ENCODE data around the gene HOXC12.

HOXC12 gene

GRCh38 chr12:53984901-53985691 is 30.4 kb downstream of the HOXC12 start, which contains the start of gene HOXC10:
Gene HOXC10, plus strand, starts transcription at chr12:53985146. Its CDS starts 114 bp downstream, at chr12:53985260.
- peak; percentile 56 for DNase-seq (ENCODE audit: low read depth)

- DNase-seq (ENCODE audit: low read depth): no peak
Measured at GRCh38 chr12:53985692-53985993, 30.9 kb downstream of the HOXC12 start.

GRCh38 chr12:53985994-53986685 is 31.4 kb downstream of the HOXC12 start:
- no peak for DNase-seq (ENCODE audit: low read depth)

DNA sequence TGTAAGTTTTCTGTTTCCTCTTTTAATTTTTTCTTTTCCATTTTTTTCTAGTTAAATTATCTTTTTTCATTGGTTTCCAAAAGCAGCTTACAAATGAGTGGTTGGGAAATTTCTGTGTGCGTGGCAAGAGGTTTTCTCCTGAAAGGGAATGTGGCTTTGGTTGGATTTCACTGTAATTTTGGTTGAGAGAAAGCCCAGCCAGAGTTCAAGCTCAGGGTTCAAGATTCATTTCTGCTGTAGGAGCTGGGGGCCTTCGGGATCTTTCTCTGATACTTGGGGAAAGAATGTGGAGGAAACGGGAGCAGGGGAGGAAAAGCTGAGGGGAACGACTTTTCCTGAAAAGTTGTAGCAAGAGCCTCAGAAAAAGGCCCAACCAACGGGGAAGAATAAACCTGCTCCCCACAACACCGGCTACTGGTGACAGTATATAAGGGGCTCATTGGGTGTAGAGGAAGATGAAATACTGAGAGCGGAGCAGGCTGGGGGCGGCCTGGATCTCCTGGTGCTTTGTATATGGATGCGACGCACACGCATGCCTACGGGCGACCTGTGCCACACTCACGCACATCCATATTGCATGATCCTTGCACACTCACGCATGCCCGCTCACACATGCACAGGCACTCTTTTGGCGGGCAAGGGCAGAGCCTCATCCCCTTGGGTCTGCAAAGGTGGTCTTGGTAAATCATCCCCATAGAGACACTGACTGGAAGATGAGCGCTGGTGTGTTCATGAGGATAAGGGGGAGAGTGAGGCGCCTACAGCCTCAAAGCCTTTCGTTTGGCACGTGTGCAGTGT is 32.2 kb downstream of the HOXC12 start:
- no peak for DNase-seq (ENCODE audit: low read depth)

DNA sequence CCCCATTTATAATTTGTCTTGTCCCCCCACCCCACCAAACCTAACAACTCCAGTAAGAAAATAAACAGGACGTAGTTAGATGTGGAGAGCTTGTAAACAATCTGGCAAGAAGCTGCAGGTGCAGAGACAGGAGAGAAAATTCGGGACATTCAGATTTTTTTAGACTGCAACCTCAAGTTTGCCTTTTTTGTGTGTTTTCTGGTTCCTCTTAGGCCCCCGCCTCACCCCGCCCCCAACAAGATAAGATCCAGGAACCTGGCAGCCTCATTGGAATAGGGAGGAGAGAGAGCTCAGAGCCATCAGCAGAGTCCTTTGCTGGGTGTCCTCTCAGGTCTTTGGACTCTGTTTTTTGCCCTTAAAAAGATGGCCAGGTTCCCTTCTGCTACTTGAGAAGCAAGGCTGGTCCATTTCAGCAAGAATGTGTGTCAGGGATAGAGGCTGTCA is 33.1 kb downstream of the HOXC12 start:
- no peak for DNase-seq (ENCODE audit: low read depth)

- DNase-seq (ENCODE audit: low read depth): no peak
Measured at GRCh38 chr12:53988541-53989226, 34.0 kb downstream of the HOXC12 start.

DNA sequence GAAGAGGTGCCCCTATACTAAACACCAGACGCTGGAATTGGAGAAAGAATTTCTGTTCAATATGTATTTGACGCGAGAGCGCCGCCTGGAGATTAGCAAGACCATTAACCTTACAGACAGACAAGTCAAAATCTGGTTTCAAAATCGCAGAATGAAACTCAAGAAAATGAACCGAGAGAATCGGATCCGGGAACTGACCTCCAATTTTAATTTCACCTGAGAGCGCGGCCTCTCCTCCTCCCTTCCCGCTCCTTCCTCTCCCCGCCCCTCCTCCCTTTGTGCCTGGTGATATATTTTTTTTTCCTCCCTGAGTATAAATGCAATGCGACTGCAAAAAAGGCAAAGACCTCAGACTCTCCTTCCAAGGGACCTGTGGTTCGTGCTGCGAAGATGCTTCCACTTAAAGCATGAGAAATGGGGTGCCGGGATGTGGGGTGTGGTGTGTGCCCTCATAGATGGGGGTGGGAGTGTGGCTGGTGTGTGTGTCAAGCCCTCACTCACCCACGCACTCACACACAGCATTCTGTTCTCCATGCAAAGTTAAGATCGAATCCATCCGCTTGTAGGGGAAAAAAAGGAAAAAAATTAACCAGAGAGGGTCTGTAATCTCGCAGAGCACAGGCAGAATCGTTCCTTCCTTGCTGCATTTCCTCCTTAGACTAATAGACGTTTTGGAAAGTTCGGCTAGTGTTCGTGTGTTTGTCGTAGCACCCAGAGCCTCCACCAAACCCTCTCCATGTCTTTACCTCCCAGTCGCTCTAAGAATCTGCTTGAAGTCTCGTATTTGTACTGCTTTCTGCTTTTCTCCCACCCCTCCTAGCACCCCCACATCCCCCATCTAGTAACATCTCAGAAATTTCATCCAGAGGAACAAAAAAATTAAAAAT is 34.8 kb downstream of the HOXC12 start:
- DNase-seq (ENCODE audit: low read depth): peak; percentile 61

GRCh38 chr12:53990311-53991076 is 35.8 kb downstream of the HOXC12 start:
- no peak for DNase-seq (ENCODE audit: low read depth)

DNA sequence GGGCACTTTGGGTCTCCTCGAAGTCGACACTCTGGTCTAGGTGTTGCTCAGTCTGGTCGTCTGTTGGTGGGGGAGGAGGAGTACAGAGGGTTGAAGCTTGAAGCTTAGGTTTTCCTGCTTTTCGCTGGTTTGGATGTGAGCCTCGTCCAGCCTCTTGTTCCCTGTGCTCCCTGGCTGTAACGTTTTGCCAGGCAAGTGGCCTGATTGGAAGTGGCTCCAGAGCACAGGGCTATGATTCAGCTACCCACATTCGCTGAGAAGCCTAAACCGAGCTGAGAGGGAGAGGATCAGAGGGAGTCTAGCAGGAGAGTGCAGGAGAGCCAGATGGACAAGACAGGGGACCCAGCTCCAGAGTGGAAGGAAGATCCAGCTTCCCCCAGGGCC is 36.4 kb downstream of the HOXC12 start:
- DNase-seq (ENCODE audit: low read depth): no peak

- DNase-seq (ENCODE audit: low read depth): no peak
Measured at GRCh38 chr12:53992377-53992889, 37.7 kb downstream of the HOXC12 start.

GRCh38 chr12:53993162-53994008 is 38.7 kb downstream of the HOXC12 start:
- no peak for DNase-seq (ENCODE audit: low read depth)

- DNase-seq (ENCODE audit: low read depth): no peak
Measured at GRCh38 chr12:53994009-53994263, 39.2 kb downstream of the HOXC12 start.

DNA sequence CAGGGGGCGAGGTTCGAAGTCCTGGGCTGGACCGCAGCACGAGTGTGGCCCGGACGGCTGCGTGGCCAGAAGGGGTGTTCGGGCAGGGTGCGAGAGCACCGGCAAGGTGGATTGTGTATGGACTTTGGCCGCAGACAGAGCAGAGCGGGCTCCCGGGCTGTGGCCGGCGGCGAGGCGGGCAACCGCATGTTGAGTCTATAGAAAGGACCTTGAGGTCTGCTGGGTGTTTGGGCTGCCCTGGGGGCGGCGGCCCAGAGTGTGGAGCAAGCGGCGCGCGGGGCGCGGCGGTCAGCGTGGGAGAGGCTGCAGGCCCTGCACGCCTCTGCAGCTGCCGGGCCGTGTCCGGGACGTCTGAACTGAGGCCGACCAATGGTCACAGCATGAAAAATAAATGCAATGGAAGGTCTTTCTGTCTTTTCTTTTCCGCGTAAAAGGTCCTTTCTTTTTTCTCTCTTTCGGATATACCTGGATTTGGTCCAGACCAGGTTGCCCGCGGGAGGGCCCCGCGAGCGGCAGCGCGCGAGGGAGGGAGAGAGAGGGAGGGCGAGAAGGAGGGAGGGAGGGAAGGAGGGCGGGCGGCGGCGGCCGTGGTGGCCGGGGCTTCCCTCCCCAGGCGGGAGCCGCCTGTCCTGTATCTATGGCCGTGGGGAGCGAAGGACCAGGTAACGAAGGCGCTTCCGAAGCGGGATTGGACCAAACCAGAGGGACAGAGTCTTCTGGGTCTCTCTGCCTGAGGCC is 39.7 kb downstream of the HOXC12 start:
- DNase-seq (ENCODE audit: low read depth): no peak

GRCh38 chr12:53995002-53995377 is 40.3 kb downstream of the HOXC12 start:
- DNase-seq (ENCODE audit: low read depth): no peak

GRCh38 chr12:53995378-53996239 is 40.9 kb downstream of the HOXC12 start:
- DNase-seq (ENCODE audit: low read depth): peak; percentile 17

DNA sequence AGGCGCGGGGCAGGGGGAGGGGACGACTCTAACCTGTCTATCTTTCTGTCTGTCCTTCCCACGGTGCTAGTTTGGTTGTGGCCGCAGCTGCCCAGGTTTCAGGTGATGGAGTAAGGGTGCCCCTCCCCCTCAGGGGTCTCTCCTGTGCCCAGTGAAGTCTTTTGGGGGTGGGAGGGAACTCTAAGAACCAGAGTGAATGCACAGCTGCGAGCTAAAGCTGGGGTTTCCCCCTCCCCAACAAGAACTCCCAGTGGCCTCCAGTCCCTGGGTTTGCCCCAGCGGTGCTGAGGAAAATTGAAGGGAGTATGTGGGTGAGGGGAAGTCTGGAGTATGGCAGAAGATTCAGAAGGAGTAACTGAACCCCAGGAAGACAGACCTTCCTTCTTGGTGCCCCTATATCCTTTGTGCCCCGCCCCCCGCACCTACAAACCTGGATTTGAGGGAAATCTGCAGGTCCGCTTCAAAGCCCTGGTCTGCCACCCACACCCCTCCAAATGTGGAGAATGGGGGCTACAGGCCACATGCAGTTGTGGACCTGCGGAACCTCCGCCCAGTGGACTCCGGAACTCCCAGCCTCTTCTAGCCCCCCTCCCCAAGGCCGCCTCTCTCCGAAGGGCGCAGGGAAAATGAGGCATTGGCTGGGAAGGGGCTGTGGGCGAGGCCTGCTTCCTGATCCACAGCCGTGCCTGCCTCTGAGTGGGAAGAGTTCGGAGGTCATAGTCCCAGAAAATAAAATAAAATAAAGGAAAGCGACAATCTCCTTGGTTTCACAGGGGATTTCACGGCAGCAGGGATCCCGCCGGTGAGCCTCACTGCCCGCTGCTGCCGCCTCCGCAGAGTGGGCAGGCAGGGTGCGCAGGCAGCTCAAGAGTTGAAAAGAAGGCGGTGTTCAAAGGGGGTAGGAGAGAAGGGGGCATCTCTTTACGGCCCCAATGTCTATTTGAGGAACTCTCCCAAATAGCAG is 41.8 kb downstream of the HOXC12 start:
- DNase-seq (ENCODE audit: low read depth): no peak

Data from iris pigment epithelial cell (primary cell).